ENCODE results near the gene PLN. TPM values are rescaled to one million over a fixed set of nuclear protein-coding genes. Genes with fewer than 3 reads are reported as not detected.

The PLN gene
- total RNA-seq, 5 donors from 2014 or later (not counting 1 experiment from before 2014, with no cell fraction given), result 0.13 to 0.23 TPM; not detected in 3

Other genes starting within 250 kb of the PLN start
- 100 to 1,000 TPM in 1 of 5 donors, 10 to 100 TPM in 4; 49.7 to 101 (median 53.5) TPM for gene CEP85L, start 103.3 kb downstream of the PLN start, total RNA-seq

All from T-cell (primary cell).